Measurements from ENCODE around the gene ODAD3.
"Not testable (repeated sequence)": the region's sequence is repeated elsewhere in the genome, so short reads cannot be mapped to it uniquely, and the experiment has no call there.

ODAD3 gene

GRCh38 chr19:11468266-11468845 lies 33.4 kb upstream of the ODAD3 start:
- H3K4me1 Mint-ChIP-seq (ENCODE audit: low read depth); H3K9me3 Mint-ChIP-seq; H3K27me3 Mint-ChIP-seq; H3K27ac Mint-ChIP-seq; H3K4me3 Mint-ChIP-seq; DNase-seq; H3K36me3 Mint-ChIP-seq (ENCODE audit: low read depth): not testable (repeated sequence)

GRCh38 chr19:11465600-11465999 lies 30.7 kb upstream of the ODAD3 start:
- Mint-ChIP-seq H3K4me3 (no peak overlapping the region), H3K27ac (no peak overlapping the region), H3K27me3 (peaks cover 4% of the 10 kb centered on the region), H3K4me1 (ENCODE audit: low read depth) (no peaks in the 10 kb centered on the region), H3K36me3 (ENCODE audit: low read depth) (no peaks in the 10 kb centered on the region), H3K9me3 (no peaks in the 10 kb centered on the region)
- DNase-seq = no peak

GRCh38 chr19:11464333-11465265 lies 29.7 kb upstream of the ODAD3 start:
- no peak overlapping the region for H3K4me3 Mint-ChIP-seq
- peaks cover 13% of the 10 kb centered on the region for H3K27me3 Mint-ChIP-seq

GRCh38 chr19:11463391-11463790 lies 28.5 kb upstream of the ODAD3 start:
- Mint-ChIP-seq H3K9me3 (no peaks in the 10 kb centered on the region), H3K4me3 (no peak overlapping the region), H3K27ac (no peak overlapping the region), H3K27me3 (peaks cover 18% of the 10 kb centered on the region), H3K4me1 (ENCODE audit: low read depth) (no peaks in the 10 kb centered on the region), H3K36me3 (ENCODE audit: low read depth) (no peaks in the 10 kb centered on the region)
- DNase-seq = no peak

More at GRCh38 chr19:11464333-11465265, 29.7 kb upstream of the ODAD3 start:
- no peak overlapping the region for H3K27ac Mint-ChIP-seq
- DNase-seq = no peak
- no peaks in the 10 kb centered on the region for H3K36me3 Mint-ChIP-seq (ENCODE audit: low read depth)
- no peaks in the 10 kb centered on the region for H3K9me3 Mint-ChIP-seq
- no peaks in the 10 kb centered on the region for H3K4me1 Mint-ChIP-seq (ENCODE audit: low read depth)

GRCh38 chr19:11461453-11461852 lies 26.5 kb upstream of the ODAD3 start:
- DNase-seq = no peak
- H3K4me1 Mint-ChIP-seq (ENCODE audit: low read depth) = no peaks in the 10 kb centered on the region
- H3K9me3 Mint-ChIP-seq = no peaks in the 10 kb centered on the region
- H3K27me3 Mint-ChIP-seq = peaks cover 22% of the 10 kb centered on the region
- no peak overlapping the region for H3K27ac Mint-ChIP-seq
- H3K36me3 Mint-ChIP-seq (ENCODE audit: low read depth) = no peaks in the 10 kb centered on the region
- H3K4me3 Mint-ChIP-seq = no peak overlapping the region

- Mint-ChIP-seq H3K27me3 (peaks cover 18% of the 10 kb centered on the region), H3K4me1 (ENCODE audit: low read depth) (no peaks in the 10 kb centered on the region), H3K36me3 (ENCODE audit: low read depth) (no peaks in the 10 kb centered on the region), H3K4me3 (no peak overlapping the region), H3K9me3 (no peaks in the 10 kb centered on the region), H3K27ac (no peak overlapping the region)
- no peak for DNase-seq
Measured at GRCh38 chr19:11460207-11460606, 25.3 kb upstream of the ODAD3 start.

GRCh38 chr19:11458912-11459311 lies 24.0 kb upstream of the ODAD3 start:
- not testable (repeated sequence) for DNase-seq; H3K4me3 Mint-ChIP-seq; H3K27ac Mint-ChIP-seq; H3K9me3 Mint-ChIP-seq; H3K4me1 Mint-ChIP-seq (ENCODE audit: low read depth); H3K36me3 Mint-ChIP-seq (ENCODE audit: low read depth)
- H3K27me3 Mint-ChIP-seq = peaks cover 18% of the 10 kb centered on the region

- Mint-ChIP-seq H3K27me3 (peaks cover 18% of the 10 kb centered on the region), H3K4me1 (ENCODE audit: low read depth) (no peaks in the 10 kb centered on the region), H3K27ac (no peak overlapping the region), H3K36me3 (ENCODE audit: low read depth) (no peaks in the 10 kb centered on the region), H3K9me3 (no peaks in the 10 kb centered on the region), H3K4me3 (no peak overlapping the region)
- DNase-seq = no peak
Measured at GRCh38 chr19:11458236-11458900, 23.4 kb upstream of the ODAD3 start.

- Mint-ChIP-seq H3K27ac (no peak overlapping the region), H3K27me3 (peaks cover 18% of the 10 kb centered on the region), H3K4me1 (ENCODE audit: low read depth) (no peaks in the 10 kb centered on the region), H3K4me3 (no peak overlapping the region), H3K9me3 (no peaks in the 10 kb centered on the region), H3K36me3 (ENCODE audit: low read depth) (no peaks in the 10 kb centered on the region)
- no peak for DNase-seq
Measured at GRCh38 chr19:11457831-11458230, 22.9 kb upstream of the ODAD3 start.

GRCh38 chr19:11457115-11457514 lies 22.2 kb upstream of the ODAD3 start:
- DNase-seq = no peak
- Mint-ChIP-seq H3K9me3 (no peaks in the 10 kb centered on the region), H3K4me1 (ENCODE audit: low read depth) (no peaks in the 10 kb centered on the region), H3K4me3 (no peak overlapping the region), H3K36me3 (ENCODE audit: low read depth) (no peaks in the 10 kb centered on the region), H3K27me3 (peaks cover 18% of the 10 kb centered on the region), H3K27ac (no peak overlapping the region)

- H3K4me1 Mint-ChIP-seq (ENCODE audit: low read depth) = no peaks in the 10 kb centered on the region
- no peak overlapping the region for H3K27ac Mint-ChIP-seq
- no peaks in the 10 kb centered on the region for H3K9me3 Mint-ChIP-seq
- no peak for DNase-seq
- no peaks in the 10 kb centered on the region for H3K36me3 Mint-ChIP-seq (ENCODE audit: low read depth)
- peaks cover 18% of the 10 kb centered on the region for H3K27me3 Mint-ChIP-seq
- H3K4me3 Mint-ChIP-seq = no peak overlapping the region
Measured at GRCh38 chr19:11456659-11457058, 21.7 kb upstream of the ODAD3 start.

GRCh38 chr19:11455233-11455554 lies 20.3 kb upstream of the ODAD3 start:
- not testable (repeated sequence) for H3K27ac Mint-ChIP-seq; H3K4me3 Mint-ChIP-seq; H3K4me1 Mint-ChIP-seq (ENCODE audit: low read depth); DNase-seq; H3K36me3 Mint-ChIP-seq (ENCODE audit: low read depth); H3K9me3 Mint-ChIP-seq
- H3K27me3 Mint-ChIP-seq = peaks cover 15% of the 10 kb centered on the region

GRCh38 chr19:11453468-11454341 lies 18.8 kb upstream of the ODAD3 start:
- no peaks in the 10 kb centered on the region for H3K9me3 Mint-ChIP-seq
- no peak overlapping the region for H3K4me3 Mint-ChIP-seq
- peaks cover 24% of the 10 kb centered on the region for H3K36me3 Mint-ChIP-seq (ENCODE audit: low read depth)
- H3K4me1 Mint-ChIP-seq (ENCODE audit: low read depth) = no peaks in the 10 kb centered on the region
- no peak for DNase-seq
- H3K27me3 Mint-ChIP-seq = peaks cover 8% of the 10 kb centered on the region
- H3K27ac Mint-ChIP-seq = no peak overlapping the region

GRCh38 chr19:11452620-11453310 lies 17.8 kb upstream of the ODAD3 start:
- no peak for DNase-seq
- peaks cover 33% of the 10 kb centered on the region for H3K36me3 Mint-ChIP-seq (ENCODE audit: low read depth)
- H3K27me3 Mint-ChIP-seq = no peaks in the 10 kb centered on the region
- H3K9me3 Mint-ChIP-seq = no peaks in the 10 kb centered on the region
- no peak overlapping the region for H3K4me3 Mint-ChIP-seq
- no peak overlapping the region for H3K27ac Mint-ChIP-seq
- H3K4me1 Mint-ChIP-seq (ENCODE audit: low read depth) = no peaks in the 10 kb centered on the region
